Choroid plexus epithelial cell (primary cell): ENCODE measurements around the gene COMMD7.
"Not testable (repeated sequence)": the region's sequence is repeated elsewhere in the genome, so short reads cannot be mapped to it uniquely, and the experiment has no call there.

ENCODE experiments used
- DNase-seq: peaks from one replicate; pipeline ENCODE4 v3.0.0-alpha.2; 2010; ENCODE audit warnings: low read depth
- H3K4me3 ChIP-seq: 2 replicates; pipeline ENCODE4 v1.5.1; 2011; ENCODE audit warnings: low read depth, mild to moderate bottlenecking, control low read depth, low read length, moderate library complexity
- TF ChIP-seq, protein P1 (sequence below): conservative IDR thresholded peaks from 2 replicates; pipeline ENCODE4 v1.5.1; 2011; ENCODE audit warnings: low read depth, mild to moderate bottlenecking, control low read depth, inconsistent platforms, low read length, moderate library complexity

COMMD7 gene

DNA sequence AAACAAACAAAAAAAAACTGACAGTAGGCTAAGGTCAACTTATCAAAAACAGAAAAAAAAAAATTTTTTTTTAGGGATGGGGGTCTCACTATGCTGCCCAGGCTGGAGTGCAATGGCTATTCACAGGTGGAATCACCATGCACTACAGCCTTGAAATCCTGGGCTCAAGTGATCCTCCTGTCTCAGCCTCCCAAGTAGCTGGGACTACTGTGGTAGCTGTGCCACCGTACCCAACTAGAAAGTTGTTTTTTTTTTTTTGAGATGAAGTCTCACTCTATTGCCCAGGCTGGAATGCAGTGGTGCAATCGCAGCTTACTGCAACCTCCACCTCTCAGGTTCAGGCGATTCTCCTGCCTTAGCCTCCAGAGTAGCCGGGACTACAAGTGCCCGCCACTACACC is 2.1 kb downstream of the COMMD7 start:
- DNase-seq, result no peak
- TF ChIP-seq, protein P1, sequence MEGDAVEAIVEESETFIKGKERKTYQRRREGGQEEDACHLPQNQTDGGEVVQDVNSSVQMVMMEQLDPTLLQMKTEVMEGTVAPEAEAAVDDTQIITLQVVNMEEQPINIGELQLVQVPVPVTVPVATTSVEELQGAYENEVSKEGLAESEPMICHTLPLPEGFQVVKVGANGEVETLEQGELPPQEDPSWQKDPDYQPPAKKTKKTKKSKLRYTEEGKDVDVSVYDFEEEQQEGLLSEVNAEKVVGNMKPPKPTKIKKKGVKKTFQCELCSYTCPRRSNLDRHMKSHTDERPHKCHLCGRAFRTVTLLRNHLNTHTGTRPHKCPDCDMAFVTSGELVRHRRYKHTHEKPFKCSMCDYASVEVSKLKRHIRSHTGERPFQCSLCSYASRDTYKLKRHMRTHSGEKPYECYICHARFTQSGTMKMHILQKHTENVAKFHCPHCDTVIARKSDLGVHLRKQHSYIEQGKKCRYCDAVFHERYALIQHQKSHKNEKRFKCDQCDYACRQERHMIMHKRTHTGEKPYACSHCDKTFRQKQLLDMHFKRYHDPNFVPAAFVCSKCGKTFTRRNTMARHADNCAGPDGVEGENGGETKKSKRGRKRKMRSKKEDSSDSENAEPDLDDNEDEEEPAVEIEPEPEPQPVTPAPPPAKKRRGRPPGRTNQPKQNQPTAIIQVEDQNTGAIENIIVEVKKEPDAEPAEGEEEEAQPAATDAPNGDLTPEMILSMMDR, result no peak
- H3K4me3 ChIP-seq, result no peak overlapping the region

DNA sequence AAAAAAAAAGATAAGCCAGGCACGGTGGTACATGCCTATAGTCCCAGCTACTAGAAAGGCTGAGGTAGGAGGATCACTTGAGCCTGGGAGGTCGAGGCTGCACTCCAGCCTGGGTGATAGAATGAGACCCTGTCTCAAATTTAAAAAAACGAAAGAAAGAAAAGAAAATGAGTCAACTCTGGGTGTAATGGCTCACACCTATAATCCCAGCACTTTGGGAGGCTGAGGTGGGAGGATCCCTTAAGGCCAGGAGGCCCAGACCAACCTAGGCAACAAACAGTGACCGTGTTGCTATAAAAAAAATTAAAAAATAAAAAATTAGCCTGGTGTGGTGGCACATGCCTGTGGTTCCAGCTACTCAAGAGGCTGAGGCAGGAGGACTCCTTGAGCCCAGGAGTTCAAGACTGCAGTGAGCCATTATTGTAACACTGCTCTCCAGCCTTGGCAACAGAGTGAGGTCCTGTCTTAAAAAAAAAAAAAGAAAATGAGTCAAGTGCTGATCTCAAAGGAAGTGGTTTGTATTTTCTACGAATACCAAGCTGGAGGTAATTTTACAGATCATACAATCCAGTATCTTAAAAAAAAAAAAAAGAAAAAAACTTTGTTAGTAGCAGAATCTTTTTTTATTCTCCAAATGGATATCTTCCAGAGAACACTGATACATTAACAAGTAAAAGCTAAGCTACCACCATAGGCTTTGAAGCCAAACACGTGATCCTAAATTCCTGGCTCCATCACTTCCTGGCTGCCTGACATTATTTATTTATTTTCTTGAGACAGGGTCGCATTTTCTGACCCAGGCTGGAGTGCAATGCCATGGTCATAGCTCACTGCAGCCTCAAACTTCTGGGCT is 5.7 kb downstream of the COMMD7 start:
- DNase-seq, result peak; percentile 81
- TF ChIP-seq, protein P1, result no peak

DNA sequence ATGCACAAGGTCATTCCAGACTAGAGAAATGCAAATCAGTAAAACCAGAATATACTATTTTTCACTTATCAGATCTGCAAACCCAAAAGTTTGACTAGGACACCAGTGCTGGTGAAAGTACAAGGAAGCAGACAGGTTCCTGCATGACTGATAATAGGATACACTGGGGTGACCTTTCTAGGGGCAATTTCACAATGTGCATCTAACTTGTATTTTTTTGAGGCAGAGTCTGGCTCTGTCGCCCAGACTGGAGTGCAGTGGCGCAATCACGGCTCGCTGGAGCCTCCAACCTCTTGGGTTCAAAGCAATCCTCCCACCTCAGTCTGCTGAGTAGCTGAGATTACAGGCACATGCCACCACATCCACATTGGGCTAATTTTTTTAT is 11.4 kb downstream of the COMMD7 start:
- peak; percentile 36 for DNase-seq

More for the DNA sequence above, 5.7 kb downstream of the COMMD7 start:
- no peak overlapping the region for H3K4me3 ChIP-seq

DNA sequence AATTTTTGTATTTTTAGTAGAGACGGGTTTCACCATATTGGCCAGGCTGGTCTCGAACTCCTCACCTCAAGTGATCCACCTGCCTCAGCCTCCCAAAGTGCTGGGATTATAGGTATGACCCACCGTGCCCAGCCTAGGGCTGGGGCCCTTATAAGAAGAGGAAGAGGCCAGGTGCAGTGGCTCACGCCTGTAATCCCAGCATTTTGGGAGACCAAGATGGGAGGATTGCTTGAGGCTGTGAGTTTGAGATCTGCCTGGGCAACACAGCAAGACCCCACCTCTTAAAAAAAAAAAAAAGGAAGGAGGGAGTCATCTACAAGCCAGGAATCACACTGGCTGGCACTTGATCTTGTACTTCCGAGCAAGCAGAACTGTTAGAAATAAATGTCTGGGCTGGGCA is 13.9 kb downstream of the COMMD7 start:
- not testable (repeated sequence) for H3K4me3 ChIP-seq, DNase-seq

More for the DNA sequence above, 11.4 kb downstream of the COMMD7 start:
- TF ChIP-seq, protein P1, result no peak
- H3K4me3 ChIP-seq, result no peak overlapping the region

DNA sequence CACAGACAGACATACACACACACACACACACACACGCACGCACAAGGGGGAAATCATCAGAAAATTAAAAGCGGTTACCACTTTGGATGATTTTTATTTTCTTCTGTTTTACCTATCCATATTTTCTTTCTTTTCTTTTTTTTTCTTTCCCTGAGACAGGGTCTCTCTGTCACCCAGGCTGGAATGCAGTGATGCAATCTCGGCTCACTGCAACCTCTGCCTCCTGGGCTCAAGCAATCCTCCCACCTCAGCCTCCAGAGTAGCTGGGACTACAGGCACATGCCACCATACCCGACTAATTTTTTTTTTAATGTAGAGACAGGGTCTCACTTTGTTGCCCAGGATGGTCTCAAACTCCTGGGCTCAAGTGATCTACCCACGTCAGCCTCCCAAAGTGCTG is 14.8 kb downstream of the COMMD7 start:
- not testable (repeated sequence) for DNase-seq, H3K4me3 ChIP-seq

DNA sequence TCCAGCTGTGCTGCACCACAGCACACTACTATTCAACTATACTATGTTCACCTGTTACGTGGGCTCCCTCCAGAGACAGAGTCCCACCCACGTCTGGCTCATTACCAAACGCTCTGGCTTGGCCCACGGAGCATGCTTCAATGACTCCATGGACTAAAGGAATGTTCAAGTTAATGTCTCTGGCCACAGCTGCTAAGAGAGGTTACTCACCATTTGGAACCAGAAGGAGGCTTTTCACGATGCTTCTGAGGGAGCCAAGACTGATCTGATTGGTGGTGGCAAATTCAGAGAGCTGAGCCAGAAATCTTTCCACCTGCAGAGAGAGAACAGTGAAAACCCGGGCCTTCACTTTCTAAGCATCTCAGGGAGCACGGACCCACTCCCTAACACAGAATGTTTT is 15.6 kb downstream of the COMMD7 start:
- DNase-seq, result peak; percentile 90
- TF ChIP-seq, protein P1, result no peak
- no peak overlapping the region for H3K4me3 ChIP-seq

DNA sequence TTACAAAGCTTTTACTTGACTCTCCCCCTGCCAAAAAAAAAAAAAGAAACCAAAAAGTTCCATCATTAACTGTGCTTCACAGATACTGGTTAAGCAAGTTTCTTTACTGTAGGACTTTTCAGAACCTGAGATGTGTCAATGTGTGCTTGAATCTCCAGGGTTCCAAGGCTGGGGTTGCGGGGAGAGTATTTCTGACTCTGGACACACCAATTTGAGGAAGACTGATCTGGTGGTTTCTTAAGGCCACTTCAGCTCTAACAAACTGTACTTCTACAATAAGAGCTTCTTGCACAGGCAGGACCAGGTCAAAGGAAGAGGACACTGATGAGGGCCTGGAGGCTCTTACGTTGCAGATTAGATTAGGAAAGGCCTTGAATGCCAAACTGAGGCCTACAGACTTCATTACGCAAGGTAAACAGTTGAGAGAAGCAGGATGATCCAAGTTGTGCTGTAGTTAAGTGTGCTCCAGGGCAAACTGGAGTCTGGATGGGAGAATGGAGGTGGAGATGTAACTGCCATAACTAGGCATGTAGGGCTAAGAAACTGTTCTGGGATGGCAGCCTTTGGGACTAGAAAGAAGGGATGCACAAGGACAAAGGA is 24.4 kb downstream of the COMMD7 start:
- TF ChIP-seq, protein P1, result no peak
- H3K4me3 ChIP-seq, result no peak overlapping the region
- no peak for DNase-seq

DNA sequence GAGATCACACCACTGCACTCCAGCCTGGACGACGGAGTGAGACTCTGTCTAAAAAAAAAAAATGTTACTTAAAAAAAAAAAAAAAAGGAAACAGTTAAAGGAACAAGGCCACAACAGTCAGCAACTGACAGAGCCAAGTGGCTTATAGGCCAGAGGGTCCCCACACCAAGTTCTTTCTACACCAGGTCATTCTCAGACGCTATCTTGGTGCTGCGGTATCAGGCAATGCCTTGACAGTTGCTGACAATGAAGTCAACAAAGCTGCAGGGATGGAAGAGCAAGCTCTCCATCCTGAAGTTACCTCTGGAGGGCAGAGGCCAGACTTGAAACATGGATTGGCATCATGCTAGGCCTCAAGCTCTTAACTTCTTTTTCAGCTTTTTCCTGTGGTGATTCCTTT is 31.9 kb downstream of the COMMD7 start:
- TF ChIP-seq, protein P1, result no peak
- H3K4me3 ChIP-seq, result no peak overlapping the region
- no peak for DNase-seq
